Measurements from ENCODE around the gene PDZRN4. TPM values are rescaled to one million over a fixed set of nuclear protein-coding genes. Genes with fewer than 3 reads are reported as not detected.

The PDZRN4 gene
- total RNA-seq, 1 donor: not detected

- no peaks in the 10 kb centered on the region for H3K4me1 ChIP-seq (ENCODE audit: insufficient read depth, low read length)
- no peaks in the 10 kb centered on the region for H3K27me3 ChIP-seq (ENCODE audit: insufficient read depth, low read length)
- DNase-seq (ENCODE audit: insufficient read length, low spot score, missing footprints): no peak
- no peaks in the 10 kb centered on the region for H3K79me2 ChIP-seq (ENCODE audit: insufficient read depth, low read length)
- no peaks in the 10 kb centered on the region for H4K20me1 ChIP-seq (ENCODE audit: insufficient read depth, low read length)
- TF ChIP-seq CTCF (IDR thresholded peaks at IDR 0.05; ENCODE audit: extremely low read depth, low read depth, low read length): no peak
- no peak overlapping the region for H3K27ac ChIP-seq (ENCODE audit: low read depth, low read length)
- H3K36me3 ChIP-seq (ENCODE audit: insufficient read depth, low read length): no peaks in the 10 kb centered on the region
- no peaks in the 10 kb centered on the region for H3K9me3 ChIP-seq (ENCODE audit: low read depth, low read length)
- H2AFZ ChIP-seq (ENCODE audit: low read length): no peak overlapping the region
- no peak overlapping the region for H3K4me3 ChIP-seq (ENCODE audit: insufficient read depth, low read length)
- H3K4me2 ChIP-seq (ENCODE audit: insufficient read depth, low read length): no peak overlapping the region
Observed at GRCh38 chr12:41367726-41368405, 179.7 kb downstream of the PDZRN4 start.

GRCh38 chr12:41380878-41381277 lies 192.8 kb downstream of the PDZRN4 start:
- no peaks in the 10 kb centered on the region for H3K27me3 ChIP-seq (ENCODE audit: insufficient read depth, low read length)
- no peak overlapping the region for H3K27ac ChIP-seq (ENCODE audit: low read depth, low read length)
- H4K20me1 ChIP-seq (ENCODE audit: insufficient read depth, low read length): no peaks in the 10 kb centered on the region
- H3K4me2 ChIP-seq (ENCODE audit: insufficient read depth, low read length): no peak overlapping the region
- H3K9me3 ChIP-seq (ENCODE audit: low read depth, low read length): peaks cover 4% of the 10 kb centered on the region
- no peak overlapping the region for H2AFZ ChIP-seq (ENCODE audit: low read length)
- TF ChIP-seq CTCF (IDR thresholded peaks at IDR 0.05; ENCODE audit: extremely low read depth, low read depth, low read length): no peak
- DNase-seq (ENCODE audit: insufficient read length, low spot score, missing footprints): no peak
- H3K79me2 ChIP-seq (ENCODE audit: insufficient read depth, low read length): no peaks in the 10 kb centered on the region
- H3K36me3 ChIP-seq (ENCODE audit: insufficient read depth, low read length): no peaks in the 10 kb centered on the region
- H3K4me3 ChIP-seq (ENCODE audit: insufficient read depth, low read length): no peak overlapping the region
- no peaks in the 10 kb centered on the region for H3K4me1 ChIP-seq (ENCODE audit: insufficient read depth, low read length)

- Histone ChIP-seq H3K79me2 (ENCODE audit: insufficient read depth, low read length) (no peaks in the 10 kb centered on the region), H3K4me2 (ENCODE audit: insufficient read depth, low read length) (no peak overlapping the region), H3K27me3 (ENCODE audit: insufficient read depth, low read length) (no peaks in the 10 kb centered on the region), H3K4me1 (ENCODE audit: insufficient read depth, low read length) (no peaks in the 10 kb centered on the region), H3K27ac (ENCODE audit: low read depth, low read length) (no peak overlapping the region), H2AFZ (ENCODE audit: low read length) (no peak overlapping the region), H3K36me3 (ENCODE audit: insufficient read depth, low read length) (no peaks in the 10 kb centered on the region), H4K20me1 (ENCODE audit: insufficient read depth, low read length) (no peaks in the 10 kb centered on the region), H3K9me3 (ENCODE audit: low read depth, low read length) (no peaks in the 10 kb centered on the region), H3K4me3 (ENCODE audit: insufficient read depth, low read length) (no peak overlapping the region)
- TF ChIP-seq CTCF (IDR thresholded peaks at IDR 0.05; ENCODE audit: extremely low read depth, low read depth, low read length): no peak
- DNase-seq (ENCODE audit: insufficient read length, low spot score, missing footprints): no peak
Observed at GRCh38 chr12:41402801-41403200, 214.7 kb downstream of the PDZRN4 start.

GRCh38 chr12:41407232-41407799 lies 219.2 kb downstream of the PDZRN4 start:
- Histone ChIP-seq H4K20me1 (ENCODE audit: insufficient read depth, low read length) (no peaks in the 10 kb centered on the region), H3K27ac (ENCODE audit: low read depth, low read length) (no peak overlapping the region), H3K36me3 (ENCODE audit: insufficient read depth, low read length) (no peaks in the 10 kb centered on the region), H3K79me2 (ENCODE audit: insufficient read depth, low read length) (no peaks in the 10 kb centered on the region), H3K4me3 (ENCODE audit: insufficient read depth, low read length) (no peak overlapping the region), H3K4me2 (ENCODE audit: insufficient read depth, low read length) (no peak overlapping the region), H3K4me1 (ENCODE audit: insufficient read depth, low read length) (no peaks in the 10 kb centered on the region), H3K27me3 (ENCODE audit: insufficient read depth, low read length) (no peaks in the 10 kb centered on the region), H2AFZ (ENCODE audit: low read length) (no peak overlapping the region), H3K9me3 (ENCODE audit: low read depth, low read length) (no peaks in the 10 kb centered on the region)
- no peak for DNase-seq (ENCODE audit: insufficient read length, low spot score, missing footprints)
- TF ChIP-seq CTCF (IDR thresholded peaks at IDR 0.05; ENCODE audit: extremely low read depth, low read depth, low read length): no peak
